GM12878 (cell line): ENCODE results near the gene PFN3. TPM values are rescaled to one million over a fixed set of nuclear protein-coding genes. Genes with fewer than 3 reads are reported as not detected.

Experiments used
- ATAC-seq: fragments of 200-7000 bp; cut with Tn5 transposase; 3 replicates; pipeline ENCODE4 v1.9.1; 2020; ENCODE audit warnings: mild to moderate bottlenecking, moderate library complexity
- BruUV-seq: library from RNA; stranded (reverse); fragments of 400-500 nt; replicated peaks from 2 replicates; lab custom pipeline; 2021; lab: Mats Ljungman, UMichigan
- CTCF ChIA-PET: fragments of 300-600 bp; sonication (Branson Sonifier 250); formaldehyde crosslinking; extraction: SDS; loops from one replicate; lab custom pipeline; 2021; ENCODE audit warnings: inconsistent platforms; lab: Yijun Ruan, JAX
- POLR2A ChIA-PET: fragments of 350-600 bp; formaldehyde crosslinking; extraction: SDS; loops from one replicate; lab custom pipeline; 2021; ENCODE audit warnings: inconsistent platforms; lab: Charles Lee
- RAD21 ChIA-PET: fragments of 300-600 bp; sonication (Branson Sonifier 250); formaldehyde crosslinking; loops from one replicate; lab custom pipeline; 2023; ENCODE audit warnings: antibody characterized with exemption; ENCODE audit not compliant: unreplicated experiment; lab: Charles Lee
- SMC1A ChIA-PET: fragments of 300-600 bp; sonication (Branson Sonifier 250); formaldehyde crosslinking; loops from one replicate; lab custom pipeline; 2023; ENCODE audit not compliant: unreplicated experiment, uncharacterized antibody; lab: Charles Lee
- DNase-seq: peaks from one replicate; pipeline ENCODE4 v3.0.0-alpha.2; 2011; ENCODE audit warnings: low read depth, low spot score
- FAIRE-seq: peaks from 3 replicates; lab custom pipeline; 2011; peaks lifted over from hg19 to GRCh38; lab: Jason Lieb, UNC
- H2AFZ ChIP-seq: 2 replicates; pipeline ENCODE4 v1.6.0; 2011; ENCODE audit warnings: low read depth, low read length, control low read depth; ENCODE audit not compliant: control insufficient read depth
- H3K27ac ChIP-seq: 2 replicates; pipeline ENCODE4 v1.5.1; 2011; ENCODE audit warnings: control low read depth; ENCODE audit not compliant: control insufficient read depth, insufficient read depth
- H3K27me3 ChIP-seq, 2 experiments: replicated peaks in 1 of 2; 2 replicates each; pipeline versions ENCODE4 v1.6.0 to v1.6.1; 2011; ENCODE audit warnings: low read length in 1 of 2; ENCODE audit not compliant: control insufficient read depth in 2 of 2, insufficient read depth in 2 of 2
- H3K36me3 ChIP-seq, 2 experiments: 2 replicates each; pipeline ENCODE4 v1.5.1; 2011; ENCODE audit warnings: low read length in 1 of 2; ENCODE audit not compliant: control insufficient read depth in 2 of 2, insufficient read depth in 2 of 2
- H3K4me1 ChIP-seq: 2 replicates; pipeline ENCODE4 v1.6.1; 2011; ENCODE audit warnings: mild to moderate bottlenecking, low read length, moderate library complexity, mixed read lengths; ENCODE audit not compliant: control insufficient read depth, insufficient read depth
- H3K4me2 ChIP-seq: 2 replicates; pipeline ENCODE4 v1.6.0; 2011; ENCODE audit warnings: control low read depth; ENCODE audit not compliant: control insufficient read depth, insufficient read depth
- H3K4me3 ChIP-seq: fragments of 200-600 bp; sonication (generic); 2 replicates; pipeline ENCODE4 v1.5.1; 2016
- H3K79me2 ChIP-seq: 2 replicates; pipeline ENCODE4 v1.6.0; 2011; ENCODE audit warnings: low read length; ENCODE audit not compliant: control insufficient read depth, insufficient read depth
- H3K9ac ChIP-seq: 2 replicates; pipeline ENCODE4 v1.8.0; 2011; ENCODE audit warnings: low read length, control low read depth, mixed read lengths; ENCODE audit not compliant: control insufficient read depth, insufficient read depth
- H3K9me3 ChIP-seq: replicated peaks from 3 replicates; pipeline ENCODE4 v1.5.1; 2011; ENCODE audit warnings: mild to moderate bottlenecking, low read length; ENCODE audit not compliant: control insufficient read depth, insufficient read depth
- H4K20me1 ChIP-seq: 2 replicates; pipeline ENCODE4 v1.6.0; 2011; ENCODE audit not compliant: control insufficient read depth, insufficient read depth
- ATF7 ChIP-seq: fragments of 450-650 bp; IDR thresholded peaks from 2 replicates; pipeline ENCODE4 v1.6.1; 2016; ENCODE audit warnings: low read depth, mild to moderate bottlenecking
- BCL11A ChIP-seq: IDR thresholded peaks from 2 replicates; pipeline ENCODE4 v1.6.1; 2011; ENCODE audit warnings: low read depth, low read length
- BCLAF1 ChIP-seq: fragments of 450-650 bp; IDR thresholded peaks from 2 replicates; pipeline ENCODE4 v1.6.1; 2017; ENCODE audit warnings: antibody characterized with exemption, mild to moderate bottlenecking, moderate library complexity
- CEBPB ChIP-seq, 2 experiments: fragments of 150-350 bp in 1 of 2; IDR thresholded peaks; 2 replicates each; pipeline ENCODE4 v1.6.1; 2012 to 2014; ENCODE audit warnings: low read depth in 2 of 2, low read length in 2 of 2, borderline replicate concordance in 1 of 2, inconsistent platforms in 1 of 2
- CHD4 ChIP-seq: fragments of 200-600 bp; sonication (generic); IDR thresholded peaks from 2 replicates; pipeline ENCODE4 v1.6.1; 2016; ENCODE audit warnings: mild to moderate bottlenecking
- E4F1 ChIP-seq: fragments of 450-650 bp; IDR thresholded peaks from 2 replicates; pipeline ENCODE4 v1.6.1; 2018; ENCODE audit warnings: borderline replicate concordance, mild to moderate bottlenecking; ENCODE audit not compliant: partially characterized antibody
- IKZF1 ChIP-seq: fragments of 450-650 bp; conservative IDR thresholded peaks from 2 replicates; pipeline ENCODE4 v1.6.1; 2017; ENCODE audit warnings: antibody characterized with exemption, mild to moderate bottlenecking
- IKZF2 ChIP-seq, 2 experiments: fragments of 450-650 bp; IDR thresholded peaks; 2 replicates each; pipeline ENCODE4 v1.6.1; 2017; ENCODE audit warnings: mild to moderate bottlenecking in 2 of 2, moderate library complexity in 2 of 2
- JUNB ChIP-seq: IDR thresholded peaks from 2 replicates; pipeline ENCODE4 v1.6.1; 2016; ENCODE audit warnings: antibody characterized with exemption, mild to moderate bottlenecking
- JUND ChIP-seq: IDR thresholded peaks from 2 replicates; pipeline ENCODE4 v1.6.1; 2012; ENCODE audit warnings: low read depth, mild to moderate bottlenecking, low read length, improper control_type of control experiment, moderate library complexity
- MTA2 ChIP-seq: fragments of 450-650 bp; IDR thresholded peaks from 2 replicates; pipeline ENCODE4 v1.6.1; 2016; ENCODE audit warnings: low read depth, mild to moderate bottlenecking, moderate library complexity
- NFYB ChIP-seq: IDR thresholded peaks from 2 replicates; pipeline ENCODE4 v1.6.1; 2011; ENCODE audit warnings: low read depth, mild to moderate bottlenecking, low read length, improper control_type of control experiment, moderate library complexity; ENCODE audit not compliant: insufficient read depth
- POU2F2 ChIP-seq: IDR thresholded peaks from 3 replicates; pipeline ENCODE4 v1.6.1; 2011; ENCODE audit warnings: low read depth, mild to moderate bottlenecking, low read length, borderline replicate concordance
- RCOR1 ChIP-seq: conservative IDR thresholded peaks from 2 replicates; pipeline ENCODE4 v1.6.1; 2012; ENCODE audit warnings: low read depth, low read length, improper control_type of control experiment
- RELB ChIP-seq: fragments of 450-650 bp; IDR thresholded peaks from 2 replicates; pipeline ENCODE4 v1.6.1; 2017; ENCODE audit warnings: low read depth, mild to moderate bottlenecking, moderate library complexity
- ZSCAN29 ChIP-seq: fragments of 450-650 bp; IDR thresholded peaks from 2 replicates; pipeline ENCODE4 v1.6.1; 2017; ENCODE audit warnings: mild to moderate bottlenecking, moderate library complexity
- WGBS: methylation state at CpG from one replicate; pipeline ENCODE4 v1.1.6; 2016; ENCODE audit warnings: low lambda C conversion rate; ENCODE audit not compliant: insufficient replicate concordance, insufficient coverage; ENCODE audit errors: missing lambda C conversion rate; 5-methylcytosine and 5-hydroxymethylcytosine counted together
- in situ Hi-C: fragments of 300-500 bp; cut with MboI; formaldehyde crosslinking; loops from 9 replicates; pipeline ENCODE4 v1.14.3; 2018; ENCODE audit warnings: mixed read lengths
- intact Hi-C: fragments of 100-400 bp; cut with micrococcal nuclease; formaldehyde crosslinking; loops from one replicate; pipeline ENCODE4 v1.14.2; 2022; ENCODE audit not compliant: unreplicated experiment
- polyA plus RNA-seq, 11 experiments: library from polyadenylated mRNA; depleted of rRNA in 4 of 11; unstranded in 6 of 11; stranded (reverse) in 5 of 11; fragments of >200 nt; fragmentation: Nextera tagmentation in 4 of 11; fragmentation: Illumina TruSeq in 1 of 11; extraction: Ambion mirVana in 4 of 11; extraction: Trizol in 1 of 11; gene quantifications; 1 replicate in 1 of 11; 2 replicates in 10 of 11; pipeline versions ENCODE4 v1.2.1 to v1.2.3, GENCODE V29; 2011 to 2016; ENCODE audit warnings: inconsistent platforms in 2 of 11, missing spikeins in 2 of 11, low read depth in 1 of 11
- total RNA-seq, 4 experiments: library from RNA; depleted of rRNA in 3 of 4; stranded (reverse); fragments of >200 nt in 3 of 4; fragmentation: Illumina TruSeq in 1 of 4; extraction: Trizol in 1 of 4; gene quantifications; 2 replicates each; pipeline versions ENCODE4 v1.2.1 to v1.2.3, GENCODE V29; 2013 to 2021

PFN3 gene
- total and polyA plus RNA-seq, 10 of the 15 experiments (the other 5 are each of a cell fraction or from before 2014, with no cell fraction given), result not detected

- intact Hi-C loops (no loop called here), in situ Hi-C loops (loop anchor here (25.0 kb wide), 1 partner anchor 1339 kb away; no protein-coding TSS in a partner anchor)
- Histone ChIP-seq H4K20me1 (no peaks in the 10 kb centered on the region), H3K27ac (no peak overlapping the region), H3K9me3 (no peaks in the 10 kb centered on the region), H3K79me2 (no peaks in the 10 kb centered on the region), H3K9ac (no peak overlapping the region), H3K4me1 (peaks cover 15% of the 10 kb centered on the region), H2AFZ (no peak overlapping the region), H3K36me3 (peaks cover 0 to 5% of the 10 kb centered on the region in 2 experiments; a peak in 3 of 4 replicates), H3K4me2 (no peak overlapping the region), H3K4me3 (no peak overlapping the region), H3K27me3 (no peaks in the 10 kb centered on the region)
- POLR2A ChIA-PET, result no interaction called here
- FAIRE-seq (no peak), DNase-seq (no peak), ATAC-seq (no peak)
- CTCF ChIA-PET, result interaction anchor here (5.8 kb wide), 1 partner anchor 13 kb away, joined by 45 read pairs; no protein-coding TSS in a partner anchor
- TF ChIP-seq IKZF1 (no peak), IKZF2 (IDR thresholded peaks at IDR 0.05) (no peak), NFYB (no peak), JUND (no peak), ATF7 (no peak), ZSCAN29 (no peak), E4F1 (no peak), JUNB (no peak), MTA2 (no peak), CHD4 (no peak), CEBPB (IDR thresholded peaks at IDR 0.05; ENCODE audit: borderline replicate concordance in 1 of 2, low read depth in 2 of 2, low read length in 2 of 2) (no peak), BCLAF1 (no peak), BCL11A (no peak), RCOR1 (no peak), RELB (no peak), POU2F2 (no peak)
- RAD21 ChIA-PET, result no interaction called here
- SMC1A ChIA-PET, result interaction anchor here (1.3 kb wide), 1 partner anchor 13 kb away, joined by 3 read pairs; no protein-coding TSS in a partner anchor
- no TSS peak for BruUV-seq
- 88% methylated on average over 11 of the region's 11 CpGs for WGBS
Measured at GRCh38 chr5:177376107-177376506, 24.4 kb downstream of the PFN3 start.
